Measurements from ENCODE around the gene GRAMD1A.
"Not testable (repeated sequence)": the region's sequence is repeated elsewhere in the genome, so short reads cannot be mapped to it uniquely, and the experiment has no call there.

GRCh38 chr19:35006007-35006341 lies 5.9 kb downstream of the GRAMD1A start:
- not testable (repeated sequence) for TF ChIP-seq CTCF, POLR2A (IDR thresholded peaks at IDR 0.05)

All from transverse colon (tissue), 3 donors.